GM19463 (cell line): ENCODE data around the gene BCAS3.

Experiments used
- ATAC-seq: cut with Tn5 transposase; IDR thresholded peaks from one replicate; pipeline ENCODE4 v1.9.1; 2021; ENCODE audit warnings: mild to moderate bottlenecking, moderate library complexity; ENCODE audit not compliant: unreplicated experiment

BCAS3 gene

GRCh38 chr17:61106354-61106753 lies 428.7 kb downstream of the BCAS3 start:
- no peak for ATAC-seq

GRCh38 chr17:61116577-61116976 lies 438.9 kb downstream of the BCAS3 start:
- ATAC-seq: no peak

- ATAC-seq: no peak
Measured at GRCh38 chr17:61117983-61118382, 440.3 kb downstream of the BCAS3 start.

GRCh38 chr17:61118871-61119270 lies 441.2 kb downstream of the BCAS3 start:
- ATAC-seq: no peak

GRCh38 chr17:61122326-61122913 lies 444.8 kb downstream of the BCAS3 start:
- ATAC-seq: no peak

GRCh38 chr17:61124562-61124961 lies 446.9 kb downstream of the BCAS3 start:
- no peak for ATAC-seq

- ATAC-seq: no peak
Measured at GRCh38 chr17:61126473-61127249, 449.0 kb downstream of the BCAS3 start.

- no peak for ATAC-seq
Measured at GRCh38 chr17:61127960-61128359, 450.3 kb downstream of the BCAS3 start.

GRCh38 chr17:61128661-61129115 lies 451.0 kb downstream of the BCAS3 start:
- ATAC-seq: no peak

- ATAC-seq: no peak
Measured at GRCh38 chr17:61129267-61130254, 451.9 kb downstream of the BCAS3 start.

GRCh38 chr17:61130330-61130729 lies 452.7 kb downstream of the BCAS3 start:
- no peak for ATAC-seq

- ATAC-seq: no peak
Measured at GRCh38 chr17:61131585-61131984, 453.9 kb downstream of the BCAS3 start.

GRCh38 chr17:61132524-61132923 lies 454.9 kb downstream of the BCAS3 start:
- ATAC-seq: no peak

- no peak for ATAC-seq
Measured at GRCh38 chr17:61133853-61134252, 456.2 kb downstream of the BCAS3 start.

GRCh38 chr17:61134551-61135235 lies 457.0 kb downstream of the BCAS3 start:
- no peak for ATAC-seq

GRCh38 chr17:61135782-61136181 lies 458.1 kb downstream of the BCAS3 start:
- ATAC-seq: no peak

GRCh38 chr17:61136296-61136695 lies 458.6 kb downstream of the BCAS3 start:
- ATAC-seq: no peak

GRCh38 chr17:61139219-61139618 lies 461.6 kb downstream of the BCAS3 start:
- ATAC-seq: peak; percentile 91

GRCh38 chr17:61140081-61140786 lies 462.6 kb downstream of the BCAS3 start:
- no peak for ATAC-seq

GRCh38 chr17:61143026-61143425 lies 465.4 kb downstream of the BCAS3 start:
- ATAC-seq: no peak
